ENCODE measurements around the gene ADGRG1. TPM values are rescaled to one million over a fixed set of nuclear protein-coding genes. Genes with fewer than 3 reads are reported as not detected.

Gene ADGRG1
- total RNA-seq, 1 experiment from 2014 or later = 10.2 TPM

DNA sequence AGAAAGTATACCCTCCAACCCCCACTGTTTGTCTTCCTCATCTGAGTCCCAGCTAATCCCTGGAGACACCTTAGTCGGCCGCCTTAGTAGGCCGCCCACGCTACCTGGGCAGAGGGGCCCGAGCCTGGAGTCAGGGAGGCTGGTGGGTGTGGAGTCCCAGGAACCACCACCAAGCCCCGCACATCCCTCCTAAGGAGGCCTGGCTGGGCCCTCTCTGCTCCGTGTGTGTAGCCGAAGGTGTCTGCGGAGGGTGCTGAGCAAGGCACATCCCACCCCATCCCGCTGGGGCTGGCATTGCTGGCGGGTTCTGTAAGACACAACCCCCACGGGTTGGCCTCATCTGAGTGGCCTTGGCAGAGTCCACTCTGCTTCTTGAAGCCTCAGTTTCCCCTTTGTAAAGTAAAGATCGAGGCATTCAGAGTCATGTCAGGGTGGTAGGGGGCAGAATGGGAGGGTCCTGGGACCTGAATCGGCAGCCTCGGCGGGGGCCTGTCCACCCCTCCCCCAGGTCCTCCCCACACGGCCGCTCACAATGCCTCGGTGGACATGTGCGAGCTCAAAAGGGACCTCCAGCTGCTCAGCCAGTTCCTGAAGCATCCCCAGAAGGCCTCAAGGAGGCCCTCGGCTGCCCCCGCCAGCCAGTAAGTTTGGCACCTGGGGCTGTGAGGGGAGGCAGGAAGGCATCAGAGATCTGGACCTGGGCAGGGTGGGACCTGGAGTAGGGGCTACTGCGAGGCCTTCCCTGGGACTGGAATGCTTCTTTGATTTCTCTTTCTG, 24.5 kb downstream of the ADGRG1 start:
- no peaks in the 10 kb centered on the region for H3K9me3 Mint-ChIP-seq (ENCODE audit: unreplicated experiment)
- H3K4me1 Mint-ChIP-seq (ENCODE audit: insufficient read depth, unreplicated experiment) = peaks cover 6% of the 10 kb centered on the region
- no peaks in the 10 kb centered on the region for H3K27me3 Mint-ChIP-seq (ENCODE audit: insufficient read depth, unreplicated experiment)
- no peak for DNase-seq (ENCODE audit: unreplicated experiment)
- intact Hi-C loops (cut with micrococcal nuclease) = no loop called here
- TF ChIP-seq CTCF (IDR thresholded peaks at IDR 0.05; ENCODE audit: unreplicated experiment) = no peak
- H3K4me3 Mint-ChIP-seq (ENCODE audit: unreplicated experiment) = no peak overlapping the region
- H3K36me3 Mint-ChIP-seq (ENCODE audit: insufficient read depth, unreplicated experiment) = no peaks in the 10 kb centered on the region
- POLR2A ChIA-PET = no interaction called here
- no TSS peak for BruUV-seq (replicated peaks)
- CTCF ChIA-PET = interaction anchor here (0.6 to 2.2 kb wide), 7 partner anchors 52 to 134 kb away, joined by 3 to 12 read pairs (median 4); no protein-coding TSS in a partner anchor
- H3K27ac Mint-ChIP-seq (ENCODE audit: low read depth, unreplicated experiment) = no peak overlapping the region

GRCh38 chr16:57653936-57654335, 25.5 kb downstream of the ADGRG1 start:
- POLR2A ChIA-PET = interaction anchor here (0.7 kb wide), 2 partner anchors 11 to 569 kb away, joined by 3 read pairs; no protein-coding TSS in a partner anchor
- CTCF ChIA-PET = interaction anchor here (0.6 to 1.2 kb wide), 3 partner anchors 62 to 291 kb away, joined by 3 to 4 read pairs (median 3); no protein-coding TSS in a partner anchor
- BruUV-seq (replicated peaks) = no TSS peak
- H3K27ac Mint-ChIP-seq (ENCODE audit: low read depth, unreplicated experiment) = peak overlapping the region; percentile 69
- H3K36me3 Mint-ChIP-seq (ENCODE audit: insufficient read depth, unreplicated experiment) = no peaks in the 10 kb centered on the region
- peaks cover 6% of the 10 kb centered on the region for H3K4me1 Mint-ChIP-seq (ENCODE audit: insufficient read depth, unreplicated experiment)
- intact Hi-C loops (cut with micrococcal nuclease) = no loop called here
- H3K4me3 Mint-ChIP-seq (ENCODE audit: unreplicated experiment) = no peak overlapping the region
- no peaks in the 10 kb centered on the region for H3K9me3 Mint-ChIP-seq (ENCODE audit: unreplicated experiment)
- peak; percentile 72 for DNase-seq (ENCODE audit: unreplicated experiment)
- TF ChIP-seq CTCF (IDR thresholded peaks at IDR 0.05; ENCODE audit: unreplicated experiment) = no peak
- H3K27me3 Mint-ChIP-seq (ENCODE audit: insufficient read depth, unreplicated experiment) = no peaks in the 10 kb centered on the region

GRCh38 chr16:57656342-57656955, 28.0 kb downstream of the ADGRG1 start:
- Mint-ChIP-seq H3K27me3 (ENCODE audit: insufficient read depth, unreplicated experiment) (no peaks in the 10 kb centered on the region), H3K4me1 (ENCODE audit: insufficient read depth, unreplicated experiment) (peaks cover 6% of the 10 kb centered on the region), H3K4me3 (ENCODE audit: unreplicated experiment) (no peak overlapping the region), H3K27ac (ENCODE audit: low read depth, unreplicated experiment) (no peak overlapping the region), H3K9me3 (ENCODE audit: unreplicated experiment) (no peaks in the 10 kb centered on the region), H3K36me3 (ENCODE audit: insufficient read depth, unreplicated experiment) (no peaks in the 10 kb centered on the region)
- no peak for DNase-seq (ENCODE audit: unreplicated experiment)
- no peak for TF ChIP-seq CTCF (IDR thresholded peaks at IDR 0.05; ENCODE audit: unreplicated experiment)
- intact Hi-C loops (cut with micrococcal nuclease) = no loop called here
- POLR2A ChIA-PET = no interaction called here
- CTCF ChIA-PET = no interaction called here
- no TSS peak for BruUV-seq (replicated peaks)

DNA sequence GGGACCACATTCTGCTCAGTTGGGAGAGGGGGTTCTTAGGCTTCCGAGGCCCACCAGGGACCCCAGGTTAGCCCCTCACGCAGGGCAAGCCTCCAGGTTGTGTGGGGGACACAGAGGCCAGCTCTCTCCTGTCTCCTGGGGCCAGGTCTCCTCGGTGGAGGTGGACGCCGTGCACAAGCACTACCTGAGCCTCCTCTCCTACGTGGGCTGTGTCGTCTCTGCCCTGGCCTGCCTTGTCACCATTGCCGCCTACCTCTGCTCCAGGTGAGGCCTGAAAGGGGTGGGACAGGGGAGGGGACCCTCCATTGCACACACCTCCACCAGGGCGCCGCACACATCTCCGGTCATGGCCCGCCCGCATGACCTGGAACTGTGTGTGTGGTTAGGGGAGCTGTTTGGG, 28.8 kb downstream of the ADGRG1 start:
- intact Hi-C loops (cut with micrococcal nuclease) = no loop called here
- Mint-ChIP-seq H3K27ac (ENCODE audit: low read depth, unreplicated experiment) (no peak overlapping the region), H3K36me3 (ENCODE audit: insufficient read depth, unreplicated experiment) (no peaks in the 10 kb centered on the region), H3K4me1 (ENCODE audit: insufficient read depth, unreplicated experiment) (peaks cover 6% of the 10 kb centered on the region), H3K9me3 (ENCODE audit: unreplicated experiment) (no peaks in the 10 kb centered on the region), H3K4me3 (ENCODE audit: unreplicated experiment) (no peak overlapping the region), H3K27me3 (ENCODE audit: insufficient read depth, unreplicated experiment) (no peaks in the 10 kb centered on the region)
- no peak for TF ChIP-seq CTCF (IDR thresholded peaks at IDR 0.05; ENCODE audit: unreplicated experiment)
- POLR2A ChIA-PET = no interaction called here
- DNase-seq (ENCODE audit: unreplicated experiment) = no peak
- CTCF ChIA-PET = interaction anchor here (2.0 kb wide), 1 partner anchor 8 kb away, joined by 9 read pairs; no protein-coding TSS in a partner anchor
- BruUV-seq (replicated peaks) = no TSS peak
